ENCODE data around the gene PTPRG.

The PTPRG gene

GRCh38 chr3:62133015-62133414 lies 571.6 kb downstream of the PTPRG start:
- DNase-seq: no peak

GRCh38 chr3:62134061-62134496 lies 572.7 kb downstream of the PTPRG start:
- no peak for DNase-seq

- no peak for DNase-seq
These were observed 574.4 kb downstream of the PTPRG start for GRCh38 chr3:62135741-62136140.

GRCh38 chr3:62139957-62140356 lies 578.6 kb downstream of the PTPRG start:
- no peak for DNase-seq

- DNase-seq: no peak
These were observed 581.1 kb downstream of the PTPRG start for GRCh38 chr3:62142331-62143085.

GRCh38 chr3:62143843-62144450 lies 582.6 kb downstream of the PTPRG start:
- no peak for DNase-seq

- DNase-seq: no peak
These were observed 583.1 kb downstream of the PTPRG start for GRCh38 chr3:62144482-62144881.

GRCh38 chr3:62145086-62145757 lies 583.9 kb downstream of the PTPRG start:
- no peak for DNase-seq

- DNase-seq: no peak
These were observed 588.2 kb downstream of the PTPRG start for GRCh38 chr3:62149539-62149938.

- no peak for DNase-seq
These were observed 588.6 kb downstream of the PTPRG start for GRCh38 chr3:62149962-62150361.

GRCh38 chr3:62151591-62151990 lies 590.2 kb downstream of the PTPRG start:
- DNase-seq: no peak

- DNase-seq: no peak
These were observed 591.9 kb downstream of the PTPRG start for GRCh38 chr3:62153231-62153630.

GRCh38 chr3:62154457-62155148 lies 593.2 kb downstream of the PTPRG start:
- DNase-seq: no peak

GRCh38 chr3:62159056-62159708 lies 597.8 kb downstream of the PTPRG start:
- no peak for DNase-seq

GRCh38 chr3:62159709-62160092 lies 598.3 kb downstream of the PTPRG start:
- DNase-seq: no peak

GRCh38 chr3:62161371-62161770 lies 600.0 kb downstream of the PTPRG start:
- no peak for DNase-seq

- DNase-seq: no peak
These were observed 602.8 kb downstream of the PTPRG start for GRCh38 chr3:62164196-62164595.

- no peak for DNase-seq
These were observed 603.4 kb downstream of the PTPRG start for GRCh38 chr3:62164746-62165145.

- no peak for DNase-seq
These were observed 606.3 kb downstream of the PTPRG start for GRCh38 chr3:62167566-62168262.

GRCh38 chr3:62168356-62168755 lies 607.0 kb downstream of the PTPRG start:
- DNase-seq: no peak

GRCh38 chr3:62169906-62170660 lies 608.7 kb downstream of the PTPRG start:
- DNase-seq: no peak

- DNase-seq: no peak
These were observed 610.4 kb downstream of the PTPRG start for GRCh38 chr3:62171789-62172188.

Measured in activated naive CD4-positive, alpha-beta T cell (primary cell).